OCI-LY7 (cell line): Measurements from ENCODE around the gene ZNF484. TPM values are rescaled to one million over a fixed set of nuclear protein-coding genes. Genes with fewer than 3 reads are reported as not detected.
"Not testable (repeated sequence)": the region's sequence is repeated elsewhere in the genome, so short reads cannot be mapped to it uniquely, and the experiment has no call there.

Source experiments
- BruUV-seq: library from RNA; stranded (reverse); fragments of 400-500 nt; replicated peaks from 2 replicates; lab custom pipeline; 2021; lab: Mats Ljungman, UMichigan
- CTCF ChIA-PET: fragments of 300-600 bp; sonication (Branson Sonifier 250); formaldehyde crosslinking; loops from one replicate; lab custom pipeline; 2022; ENCODE audit warnings: antibody characterized with exemption; ENCODE audit not compliant: unreplicated experiment; lab: Charles Lee
- POLR2A ChIA-PET: fragments of 300-600 bp; sonication (Branson Sonifier 250); formaldehyde crosslinking; loops from one replicate; lab custom pipeline; 2022; ENCODE audit warnings: antibody characterized with exemption; lab: Charles Lee
- DNase-seq: peaks from one replicate; pipeline ENCODE4 v3.0.0-alpha.2; 2015; ENCODE audit warnings: low spot score
- H2AFZ ChIP-seq: fragments of 200-600 bp; sonication (generic), shearing (Covaris generic); 2 replicates; pipeline ENCODE4 v1.6.1; 2014; ENCODE audit warnings: mild to moderate bottlenecking, antibody characterized with exemption, low read length, moderate library complexity
- H3K27ac ChIP-seq: fragments of 200-600 bp; sonication (generic); 2 replicates; pipeline ENCODE4 v1.5.1; 2014; ENCODE audit warnings: mixed run types, low read depth, mild to moderate bottlenecking, moderate library complexity, low read length, inconsistent platforms; ENCODE audit not compliant: poor library complexity, severe bottlenecking
- H3K36me3 ChIP-seq: fragments of 200-600 bp; sonication (generic); 2 replicates; pipeline ENCODE4 v1.6.1; 2014; ENCODE audit warnings: mild to moderate bottlenecking, antibody characterized with exemption, low read length, moderate library complexity, mixed read lengths; ENCODE audit not compliant: insufficient read depth
- H3K4me1 ChIP-seq: fragments of 200-600 bp; sonication (generic); 2 replicates; pipeline ENCODE4 v1.5.1; 2014; ENCODE audit warnings: mild to moderate bottlenecking, low read length; ENCODE audit not compliant: insufficient read depth, poor library complexity, severe bottlenecking
- H3K4me2 ChIP-seq: fragments of 200-600 bp; sonication (generic); 2 replicates; pipeline ENCODE4 v1.6.1; 2014; ENCODE audit warnings: mild to moderate bottlenecking, low read length
- H3K4me3 ChIP-seq: fragments of 200-600 bp; sonication (generic); 2 replicates; pipeline ENCODE4 v1.5.1; 2014; ENCODE audit warnings: mild to moderate bottlenecking, low read depth, low read length; ENCODE audit not compliant: poor library complexity, severe bottlenecking
- H3K79me2 ChIP-seq: fragments of 200-600 bp; sonication (generic); 2 replicates; pipeline ENCODE4 v1.6.1; 2016; ENCODE audit warnings: low read depth, mild to moderate bottlenecking, low read length, moderate library complexity, mixed read lengths; ENCODE audit not compliant: insufficient read depth
- H3K9me2 ChIP-seq: fragments of 200-600 bp; sonication (generic); 2 replicates; pipeline ENCODE4 v1.6.1; 2016; ENCODE audit warnings: mild to moderate bottlenecking, low read length, mixed read lengths; ENCODE audit not compliant: insufficient read depth
- H3K9me3 ChIP-seq: fragments of 200-600 bp; sonication (generic); 2 replicates; pipeline ENCODE4 v1.6.1; 2014; ENCODE audit warnings: mild to moderate bottlenecking, mixed run types, low read length, mixed read lengths
- H4K20me1 ChIP-seq: fragments of 200-600 bp; sonication (generic); 2 replicates; pipeline ENCODE4 v1.6.1; 2014; ENCODE audit warnings: mild to moderate bottlenecking, antibody characterized with exemption, low read length, moderate library complexity, mixed read lengths; ENCODE audit not compliant: insufficient read depth
- EZH2phosphoT487 ChIP-seq: fragments of 200-600 bp; sonication (generic); IDR thresholded peaks from 2 replicates; pipeline ENCODE4 v1.6.1; 2018; ENCODE audit warnings: low read depth, borderline replicate concordance, mild to moderate bottlenecking, mixed run types, antibody characterized with exemption, low read length, moderate library complexity, mixed read lengths
- intact Hi-C: fragments of 100-400 bp; cut with micrococcal nuclease; formaldehyde crosslinking; loops from one replicate; pipeline ENCODE4 v1.10.0; 2022; ENCODE audit not compliant: unreplicated experiment
- total RNA-seq, 2 experiments: library from RNA; depleted of rRNA in 1 of 2; stranded (reverse); fragments of >200 nt in 1 of 2; shearing (Covaris generic) in 1 of 2; gene quantifications; 2 replicates each; pipeline ENCODE4 v1.2.3, GENCODE V29; 2014 to 2022
- TF ChIP-seq, protein P1 (sequence below): fragments of 200-600 bp; sonication (generic); conservative IDR thresholded peaks from 2 replicates; pipeline ENCODE4 v1.5.1; 2014; ENCODE audit warnings: mild to moderate bottlenecking, antibody characterized with exemption, low read length, moderate library complexity, mixed read lengths

Gene ZNF484
- total RNA-seq, 2 experiments from 2014 or later: 8.0 to 10.1 TPM

DNA sequence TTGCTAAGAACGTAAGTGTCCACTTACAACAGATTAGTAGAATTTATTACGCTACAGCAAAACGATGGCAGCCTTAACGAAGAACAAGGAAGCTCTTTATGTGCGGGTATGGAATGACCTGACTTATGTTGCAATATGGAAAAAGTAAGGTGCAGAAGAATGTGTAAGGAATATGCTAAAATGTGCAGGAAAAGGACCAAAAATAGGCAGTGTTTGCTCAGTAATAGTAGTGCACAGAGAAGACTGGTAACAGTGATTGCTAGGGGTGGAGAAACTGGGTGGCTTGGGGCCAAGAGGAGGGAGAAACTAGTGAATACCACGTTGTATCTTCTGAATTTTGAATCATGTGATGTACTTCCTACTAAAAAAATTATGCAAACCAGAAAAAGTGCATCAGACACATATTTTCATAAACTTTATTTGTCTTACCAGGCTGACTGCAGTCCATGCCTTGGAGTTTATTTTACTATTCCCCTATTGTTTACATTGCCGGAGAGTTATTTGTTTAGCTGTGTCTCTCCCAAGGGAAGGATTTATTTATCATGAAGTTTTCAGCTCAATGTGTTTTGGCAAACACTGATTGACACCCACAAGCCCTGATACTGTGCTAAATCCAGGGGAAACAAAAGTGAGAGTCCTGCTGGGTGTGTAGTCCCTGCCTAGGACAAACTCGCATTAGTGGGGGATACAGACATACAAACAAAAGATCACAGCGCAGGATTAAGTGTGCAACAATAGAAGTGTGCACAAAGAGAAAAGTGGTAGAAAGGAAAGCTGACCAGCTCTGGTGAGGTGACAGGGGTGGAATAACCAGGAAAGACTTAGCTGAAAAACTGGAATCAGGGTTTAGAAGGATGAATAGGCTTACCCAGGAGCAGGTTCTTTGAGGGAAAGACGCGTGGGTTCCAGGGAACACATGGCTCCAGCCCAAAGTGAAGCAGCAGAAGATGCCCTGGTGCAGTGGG, 34.0 kb upstream of the ZNF484 start:
- BruUV-seq: no TSS peak
- POLR2A ChIA-PET: no interaction called here

DNA sequence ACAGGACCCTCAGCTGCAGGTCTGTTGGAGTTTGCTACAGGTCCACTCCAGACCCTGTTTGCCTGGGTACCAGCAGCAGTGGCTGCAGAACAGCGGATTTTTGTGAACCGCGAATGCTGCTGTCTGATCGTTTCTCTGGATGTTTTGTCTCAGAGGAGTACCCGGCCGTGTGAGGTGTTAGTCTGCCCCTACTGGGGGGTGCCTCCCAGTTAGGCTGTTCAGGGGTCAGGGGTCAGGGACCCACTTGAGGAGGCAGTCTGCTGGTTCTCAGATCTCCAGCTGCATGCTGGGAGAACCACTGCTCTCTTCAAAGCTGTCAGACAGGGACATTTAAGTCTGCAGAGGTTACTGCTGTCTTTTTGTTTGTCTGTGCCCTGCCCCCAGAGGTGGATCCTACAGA, 27.3 kb upstream of the ZNF484 start:
- DNase-seq, CTCF ChIA-PET, POLR2A ChIA-PET, H3K79me2 ChIP-seq, H3K4me1 ChIP-seq, H3K9me2 ChIP-seq, H2AFZ ChIP-seq, H3K27ac ChIP-seq, intact Hi-C loops, H3K4me2 ChIP-seq, H3K4me3 ChIP-seq, H3K36me3 ChIP-seq, H3K9me3 ChIP-seq, BruUV-seq, H4K20me1 ChIP-seq: not testable (repeated sequence)

More for the DNA sequence above, 34.0 kb upstream of the ZNF484 start:
- H4K20me1 ChIP-seq: no peaks in the 10 kb centered on the region
- no peak for TF ChIP-seq EZH2phosphoT487
- TF ChIP-seq, protein P1, sequence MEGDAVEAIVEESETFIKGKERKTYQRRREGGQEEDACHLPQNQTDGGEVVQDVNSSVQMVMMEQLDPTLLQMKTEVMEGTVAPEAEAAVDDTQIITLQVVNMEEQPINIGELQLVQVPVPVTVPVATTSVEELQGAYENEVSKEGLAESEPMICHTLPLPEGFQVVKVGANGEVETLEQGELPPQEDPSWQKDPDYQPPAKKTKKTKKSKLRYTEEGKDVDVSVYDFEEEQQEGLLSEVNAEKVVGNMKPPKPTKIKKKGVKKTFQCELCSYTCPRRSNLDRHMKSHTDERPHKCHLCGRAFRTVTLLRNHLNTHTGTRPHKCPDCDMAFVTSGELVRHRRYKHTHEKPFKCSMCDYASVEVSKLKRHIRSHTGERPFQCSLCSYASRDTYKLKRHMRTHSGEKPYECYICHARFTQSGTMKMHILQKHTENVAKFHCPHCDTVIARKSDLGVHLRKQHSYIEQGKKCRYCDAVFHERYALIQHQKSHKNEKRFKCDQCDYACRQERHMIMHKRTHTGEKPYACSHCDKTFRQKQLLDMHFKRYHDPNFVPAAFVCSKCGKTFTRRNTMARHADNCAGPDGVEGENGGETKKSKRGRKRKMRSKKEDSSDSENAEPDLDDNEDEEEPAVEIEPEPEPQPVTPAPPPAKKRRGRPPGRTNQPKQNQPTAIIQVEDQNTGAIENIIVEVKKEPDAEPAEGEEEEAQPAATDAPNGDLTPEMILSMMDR: no peak
- H3K4me2 ChIP-seq: no peak overlapping the region
- DNase-seq: no peak
- no peak overlapping the region for H3K27ac ChIP-seq
- no peaks in the 10 kb centered on the region for H3K9me2 ChIP-seq
- no peaks in the 10 kb centered on the region for H3K4me1 ChIP-seq
- intact Hi-C loops: no loop called here
- CTCF ChIA-PET: no interaction called here
- H3K4me3 ChIP-seq: no peak overlapping the region
- no peak overlapping the region for H2AFZ ChIP-seq
- no peaks in the 10 kb centered on the region for H3K79me2 ChIP-seq
- H3K36me3 ChIP-seq: no peaks in the 10 kb centered on the region
- no peaks in the 10 kb centered on the region for H3K9me3 ChIP-seq

DNA sequence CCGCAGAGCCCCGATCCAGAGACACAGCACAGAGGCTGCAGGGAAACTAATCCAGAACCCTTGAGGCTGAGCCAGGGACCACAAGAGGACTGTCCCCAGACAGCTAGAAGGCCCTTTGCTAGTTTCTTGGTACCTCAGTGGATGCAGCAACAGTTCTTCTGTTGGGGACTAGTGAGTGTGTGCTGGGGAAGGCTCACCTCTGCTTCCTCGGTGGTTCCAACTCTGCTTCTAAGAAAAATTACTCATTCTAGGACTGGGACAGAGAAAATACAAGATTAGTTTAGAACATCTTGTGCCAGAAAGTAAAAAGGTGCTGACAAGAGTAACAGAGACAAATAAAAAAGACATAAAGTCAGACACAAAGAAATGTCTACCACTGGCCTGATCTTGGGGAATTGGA, 19.5 kb upstream of the ZNF484 start:
- Histone ChIP-seq H2AFZ (no peak overlapping the region), H3K4me1 (no peaks in the 10 kb centered on the region), H3K27ac (no peak overlapping the region), H3K79me2 (no peaks in the 10 kb centered on the region), H4K20me1 (no peaks in the 10 kb centered on the region), H3K9me3 (no peaks in the 10 kb centered on the region), H3K4me2 (no peak overlapping the region), H3K4me3 (no peak overlapping the region), H3K9me2 (no peaks in the 10 kb centered on the region), H3K36me3 (no peaks in the 10 kb centered on the region)
- DNase-seq: no peak
- ChIA-PET POLR2A (no interaction called here), CTCF (no interaction called here)
- TF ChIP-seq EZH2phosphoT487: no peak
- TF ChIP-seq, protein P1: no peak
- intact Hi-C loops: no loop called here
- no TSS peak for BruUV-seq
